Measurements from ENCODE around the gene HIRA. TPM values are rescaled to one million over a fixed set of nuclear protein-coding genes. Genes with fewer than 3 reads are reported as not detected.
"Not testable (repeated sequence)": the region's sequence is repeated elsewhere in the genome, so short reads cannot be mapped to it uniquely, and the experiment has no call there.

Gene HIRA
- total RNA-seq, 1 donor from 2014 or later = 15.8 TPM

GRCh38 chr22:19377565-19378343 lies 53.8 kb downstream of the HIRA start:
- no peak for ATAC-seq

- ATAC-seq = no peak
These were observed 54.6 kb downstream of the HIRA start for GRCh38 chr22:19376971-19377370.

- peak; percentile 29 for ATAC-seq
These were observed 55.3 kb downstream of the HIRA start for GRCh38 chr22:19376247-19376646.

- ATAC-seq = no peak
These were observed 56.1 kb downstream of the HIRA start for GRCh38 chr22:19375435-19375834.

- ATAC-seq = no peak
These were observed 57.1 kb downstream of the HIRA start for GRCh38 chr22:19374410-19374809.

- no peak for ATAC-seq
These were observed 58.1 kb downstream of the HIRA start for GRCh38 chr22:19373450-19373849.

- ATAC-seq = no peak
These were observed 59.6 kb downstream of the HIRA start for GRCh38 chr22:19371893-19372292.

- no peak for ATAC-seq
These were observed 62.7 kb downstream of the HIRA start for GRCh38 chr22:19368876-19369275.

- no peak for ATAC-seq
These were observed 63.7 kb downstream of the HIRA start for GRCh38 chr22:19367763-19368367.

GRCh38 chr22:19363541-19363940 lies 68.0 kb downstream of the HIRA start:
- ATAC-seq = not testable (repeated sequence)

GRCh38 chr22:19361501-19362103 lies 69.9 kb downstream of the HIRA start:
- ATAC-seq = peak; percentile 7

GRCh38 chr22:19360862-19361261 lies 70.7 kb downstream of the HIRA start:
- no peak for ATAC-seq

- no peak for ATAC-seq
These were observed 71.2 kb downstream of the HIRA start for GRCh38 chr22:19360300-19360792.

- no peak for ATAC-seq
These were observed 71.8 kb downstream of the HIRA start for GRCh38 chr22:19359554-19360299.

GRCh38 chr22:19358703-19359553 lies 72.6 kb downstream of the HIRA start:
- no peak for ATAC-seq

- no peak for ATAC-seq
These were observed 73.3 kb downstream of the HIRA start for GRCh38 chr22:19358195-19358594.

GRCh38 chr22:19357270-19358105 lies 74.0 kb downstream of the HIRA start:
- no peak for ATAC-seq

GRCh38 chr22:19356708-19357269 lies 74.7 kb downstream of the HIRA start:
- no peak for ATAC-seq

- ATAC-seq = no peak
These were observed 75.9 kb downstream of the HIRA start for GRCh38 chr22:19355413-19356157.

GRCh38 chr22:19354201-19354600 lies 77.3 kb downstream of the HIRA start:
- no peak for ATAC-seq
